AML-193 (cell line): Measurements from ENCODE around the gene TSR3.

Experiments
- DNase-seq, 2 experiments: peaks; one replicate each; lab custom pipeline; 2025; lab: John Stamatoyannopoulos, UW

TSR3 gene

GRCh38 chr16:1377406-1378010 lies 25.8 kb upstream of the TSR3 start:
- no peak for DNase-seq

GRCh38 chr16:1375741-1376410 lies 24.2 kb upstream of the TSR3 start:
- DNase-seq: no peak

- no peak for DNase-seq
Observed at GRCh38 chr16:1375298-1375640, 23.6 kb upstream of the TSR3 start.

- no peak for DNase-seq
Observed at GRCh38 chr16:1374418-1375297, 23.0 kb upstream of the TSR3 start.

GRCh38 chr16:1372292-1372950 lies 20.7 kb upstream of the TSR3 start:
- no peak for DNase-seq

- no peak for DNase-seq
Observed at GRCh38 chr16:1371054-1371978, 19.6 kb upstream of the TSR3 start.

GRCh38 chr16:1367486-1368174 lies 16.0 kb upstream of the TSR3 start:
- no peak for DNase-seq

GRCh38 chr16:1366712-1367299 lies 15.1 kb upstream of the TSR3 start:
- no peak for DNase-seq

GRCh38 chr16:1366060-1366711 lies 14.5 kb upstream of the TSR3 start:
- DNase-seq: no peak

GRCh38 chr16:1364510-1364909 lies 12.8 kb upstream of the TSR3 start:
- DNase-seq: no peak

GRCh38 chr16:1363501-1364041 lies 11.9 kb upstream of the TSR3 start:
- DNase-seq: peak; percentile 28 to 48

GRCh38 chr16:1362807-1363206 lies 11.1 kb upstream of the TSR3 start:
- DNase-seq: no peak

- DNase-seq: no peak
Observed at GRCh38 chr16:1361685-1362360, 10.1 kb upstream of the TSR3 start.

GRCh38 chr16:1357906-1358566 lies 6.4 kb upstream of the TSR3 start:
- DNase-seq: no peak

GRCh38 chr16:1356061-1356900 lies 4.6 kb upstream of the TSR3 start:
- DNase-seq: no peak

GRCh38 chr16:1355591-1355990 lies 3.9 kb upstream of the TSR3 start:
- no peak for DNase-seq

- DNase-seq: no peak
Observed at GRCh38 chr16:1354815-1355540, 3.3 kb upstream of the TSR3 start.
